Epithelial cell of esophagus (primary cell): ENCODE measurements around the gene HSF4.

ENCODE experiments used
- DNase-seq: peaks from one replicate; pipeline ENCODE4 v3.0.0; 2010; ENCODE audit warnings: low read depth
- H3K4me3 ChIP-seq: 2 replicates; pipeline ENCODE4 v1.5.1; 2011; ENCODE audit warnings: mild to moderate bottlenecking, low read length, control low read depth
- TF ChIP-seq, protein P1 (sequence below): IDR thresholded peaks from 2 replicates; pipeline ENCODE4 v1.5.1; 2011; ENCODE audit warnings: low read depth, mild to moderate bottlenecking, low read length, control low read depth, inconsistent platforms; ENCODE audit not compliant: insufficient read depth; ENCODE audit errors: missing control alignments

The HSF4 gene

DNA sequence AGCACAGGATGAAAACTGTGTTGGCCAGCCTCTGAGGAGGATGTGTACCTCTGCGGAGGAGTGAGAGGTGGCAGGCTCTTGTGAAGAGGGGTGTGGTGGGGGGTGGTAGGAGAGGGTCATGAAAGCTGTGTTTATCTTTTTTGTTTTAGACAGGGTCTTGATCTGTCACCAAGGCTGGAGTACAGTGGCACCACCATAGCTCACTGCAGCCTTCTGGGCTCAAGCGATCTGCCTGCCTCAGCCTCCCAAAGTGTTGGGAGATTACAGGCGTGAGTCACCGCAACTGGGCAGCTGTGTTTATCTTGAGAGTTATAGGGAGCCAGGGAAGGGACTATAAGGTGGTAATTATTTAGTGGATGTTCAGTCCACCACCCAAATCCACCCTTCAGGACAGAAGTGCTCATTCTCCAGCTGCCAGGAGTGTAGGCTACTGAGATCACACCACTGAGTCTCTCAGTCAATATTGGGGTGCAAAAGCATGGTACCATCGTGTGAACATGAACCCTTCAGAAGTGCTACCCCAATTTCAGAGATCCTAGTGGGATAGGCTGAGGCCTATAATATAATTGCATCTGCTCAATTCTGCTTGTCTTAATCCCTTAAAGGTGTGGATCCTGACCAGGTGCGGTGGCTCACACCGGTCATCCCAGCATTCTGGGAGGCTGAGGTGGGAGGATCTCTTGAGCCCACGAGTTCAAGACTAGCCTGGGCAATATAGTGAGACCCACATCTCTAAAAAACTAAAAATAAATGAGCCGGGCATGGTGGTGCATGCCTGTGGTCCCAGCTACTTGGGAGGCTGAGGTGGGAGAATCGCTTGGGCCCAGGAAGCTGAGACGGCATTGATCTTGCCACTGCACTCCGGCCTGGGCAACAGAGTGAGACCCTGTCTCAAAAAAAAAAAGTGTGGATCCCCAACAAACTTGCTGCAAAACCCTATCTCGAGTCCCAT lies 26.2 kb downstream of the HSF4 start:
- H3K4me3 ChIP-seq = no peak overlapping the region
- DNase-seq = no peak
- TF ChIP-seq, protein P1, sequence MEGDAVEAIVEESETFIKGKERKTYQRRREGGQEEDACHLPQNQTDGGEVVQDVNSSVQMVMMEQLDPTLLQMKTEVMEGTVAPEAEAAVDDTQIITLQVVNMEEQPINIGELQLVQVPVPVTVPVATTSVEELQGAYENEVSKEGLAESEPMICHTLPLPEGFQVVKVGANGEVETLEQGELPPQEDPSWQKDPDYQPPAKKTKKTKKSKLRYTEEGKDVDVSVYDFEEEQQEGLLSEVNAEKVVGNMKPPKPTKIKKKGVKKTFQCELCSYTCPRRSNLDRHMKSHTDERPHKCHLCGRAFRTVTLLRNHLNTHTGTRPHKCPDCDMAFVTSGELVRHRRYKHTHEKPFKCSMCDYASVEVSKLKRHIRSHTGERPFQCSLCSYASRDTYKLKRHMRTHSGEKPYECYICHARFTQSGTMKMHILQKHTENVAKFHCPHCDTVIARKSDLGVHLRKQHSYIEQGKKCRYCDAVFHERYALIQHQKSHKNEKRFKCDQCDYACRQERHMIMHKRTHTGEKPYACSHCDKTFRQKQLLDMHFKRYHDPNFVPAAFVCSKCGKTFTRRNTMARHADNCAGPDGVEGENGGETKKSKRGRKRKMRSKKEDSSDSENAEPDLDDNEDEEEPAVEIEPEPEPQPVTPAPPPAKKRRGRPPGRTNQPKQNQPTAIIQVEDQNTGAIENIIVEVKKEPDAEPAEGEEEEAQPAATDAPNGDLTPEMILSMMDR = no peak

DNA sequence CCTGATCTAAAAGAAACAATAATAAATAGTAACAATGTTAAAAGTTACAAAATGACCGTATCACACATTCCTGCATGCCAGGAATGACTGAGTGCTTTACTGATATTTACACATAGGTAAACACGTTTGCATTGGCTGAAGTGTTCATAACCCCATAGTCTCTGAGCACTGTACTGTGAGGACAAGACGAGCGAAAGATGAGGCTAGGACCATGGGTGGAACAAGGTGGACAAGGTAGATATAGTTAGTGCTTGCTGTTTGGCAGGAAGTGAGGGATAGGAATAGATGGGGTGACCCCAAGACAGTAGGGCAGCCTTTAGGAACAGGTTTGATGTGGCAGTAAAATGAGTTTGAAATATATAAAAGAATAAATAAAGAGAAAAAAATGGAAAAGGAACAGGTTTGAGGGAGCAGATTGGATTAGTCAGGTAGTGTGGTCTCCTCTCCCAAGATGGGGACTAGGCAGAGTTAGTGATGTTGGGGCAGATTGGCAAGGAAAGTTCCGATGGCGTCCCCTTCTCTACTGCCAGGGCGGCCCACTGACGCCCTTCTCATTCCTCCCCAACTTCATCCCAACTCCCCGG lies 27.0 kb downstream of the HSF4 start:
- no peak overlapping the region for H3K4me3 ChIP-seq
- TF ChIP-seq, protein P1 = no peak
- no peak for DNase-seq

DNA sequence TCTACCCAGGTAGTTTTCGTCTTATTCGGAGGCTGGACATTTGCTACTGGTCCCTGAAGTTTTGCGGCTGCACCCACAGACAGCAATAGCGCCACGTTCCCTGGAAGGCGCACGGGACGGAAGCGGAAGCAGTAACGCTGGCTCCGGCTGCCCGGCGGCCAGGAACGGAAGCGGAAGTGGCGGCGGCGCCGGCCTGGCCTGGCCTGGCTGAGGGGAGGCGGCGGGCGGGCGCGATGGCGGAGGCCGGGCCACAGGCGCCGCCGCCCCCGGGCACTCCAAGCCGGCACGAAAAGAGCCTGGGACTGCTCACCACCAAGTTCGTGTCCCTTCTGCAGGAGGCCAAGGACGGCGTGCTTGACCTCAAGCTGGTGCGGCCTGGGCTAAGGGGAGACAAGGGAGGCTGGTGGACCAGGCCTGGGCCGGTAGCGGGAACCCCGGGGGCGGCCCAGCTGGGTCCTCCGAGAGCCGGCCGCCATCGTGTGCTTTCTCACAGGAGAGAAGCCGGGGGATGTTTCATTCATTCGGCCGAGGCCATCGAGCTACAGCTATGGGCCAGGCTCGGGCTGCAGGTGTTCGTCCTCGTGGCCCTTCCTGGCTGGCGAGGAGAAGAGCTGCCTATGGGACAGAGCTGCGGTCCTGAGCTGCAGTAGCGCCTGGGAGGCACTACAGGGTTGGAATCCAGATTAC lies 27.6 kb downstream of the HSF4 start, which contains the start of gene E2F4:
Gene E2F4 (plus strand): TSS at position 161 of the 687 bp plus-strand sequence. CDS start 73 bp downstream, at position 234.
- H3K4me3 ChIP-seq = peak within 1 kb of the TSS; percentile 69
- TF ChIP-seq, protein P1 = no peak
- DNase-seq = peak; percentile 95

DNA sequence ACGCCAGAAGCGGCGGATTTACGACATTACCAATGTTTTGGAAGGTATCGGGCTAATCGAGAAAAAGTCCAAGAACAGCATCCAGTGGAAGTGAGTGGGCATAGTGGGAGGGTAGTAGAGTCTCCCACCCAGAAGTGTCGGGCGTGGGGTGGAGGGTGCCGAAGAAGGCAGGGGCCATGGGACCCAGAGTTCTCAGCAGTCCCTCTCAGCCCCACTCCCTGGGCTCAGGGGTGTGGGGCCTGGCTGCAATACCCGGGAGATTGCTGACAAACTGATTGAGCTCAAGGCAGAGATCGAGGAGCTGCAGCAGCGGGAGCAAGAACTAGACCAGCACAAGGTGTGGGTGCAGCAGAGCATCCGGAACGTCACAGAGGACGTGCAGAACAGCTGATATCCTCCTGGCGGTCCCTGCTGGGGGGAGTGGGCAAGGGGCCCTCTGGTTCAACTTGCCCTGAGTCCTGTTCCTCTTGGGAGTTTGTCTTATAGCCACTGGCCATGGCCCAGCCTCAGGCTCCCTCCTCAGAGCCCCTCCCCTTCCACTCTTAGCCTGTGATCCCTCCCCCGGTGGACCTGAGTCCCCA lies 28.3 kb downstream of the HSF4 start:
- TF ChIP-seq, protein P1 = no peak
- DNase-seq = no peak
- H3K4me3 ChIP-seq = peak overlapping the region; percentile 69

DNA sequence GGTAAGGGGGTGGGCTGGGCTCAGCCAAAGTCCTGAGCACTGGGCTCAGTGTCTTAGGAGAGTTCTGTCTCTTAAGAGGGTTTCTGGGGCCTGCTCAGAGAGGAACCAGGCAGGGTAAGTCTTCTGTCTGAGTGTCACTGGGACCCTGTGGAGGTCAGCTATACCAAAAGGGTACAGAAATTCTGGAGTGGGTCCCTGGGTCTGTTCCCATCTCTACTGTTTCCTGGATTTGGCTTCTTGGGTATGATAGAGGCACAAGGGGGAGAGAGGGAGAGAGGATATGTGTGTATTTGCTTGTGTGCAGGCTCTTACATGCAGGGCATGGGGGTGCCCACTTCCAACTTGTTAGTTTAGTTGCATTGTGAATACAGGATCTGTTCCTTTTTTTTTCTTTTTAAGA lies 29.0 kb downstream of the HSF4 start:
- peak overlapping the region; percentile 69 for H3K4me3 ChIP-seq
- TF ChIP-seq, protein P1 = no peak

DNA sequence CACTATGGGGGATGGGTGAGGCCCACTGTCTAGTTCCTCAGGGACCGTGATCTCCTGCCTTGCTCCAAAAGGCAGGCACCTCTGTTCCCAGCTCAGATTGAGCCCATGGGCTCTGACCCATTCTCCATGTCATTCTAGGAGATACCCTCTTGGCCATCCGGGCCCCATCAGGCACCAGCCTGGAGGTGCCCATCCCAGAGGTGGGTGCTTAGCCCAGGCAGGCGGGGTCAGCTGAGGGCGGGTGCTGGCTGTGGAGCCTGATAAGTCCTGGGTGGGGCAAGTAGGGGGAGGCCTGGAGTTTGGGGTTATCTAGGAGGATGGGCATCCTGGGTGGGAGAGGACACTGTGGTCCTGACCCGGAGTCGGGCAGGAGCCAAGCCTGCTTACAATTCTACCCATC lies 29.7 kb downstream of the HSF4 start:
- no peak overlapping the region for H3K4me3 ChIP-seq
- TF ChIP-seq, protein P1 = no peak

More for the DNA sequence above, 29.0 kb downstream of the HSF4 start:
- no peak for DNase-seq

More for the DNA sequence above, 29.7 kb downstream of the HSF4 start:
- DNase-seq = no peak
